Panc1 (cell line): Measurements from ENCODE around the gene SREBF2.

Source experiments
- TCF7L2 ChIP-seq: IDR thresholded peaks from 2 replicates; pipeline ENCODE4 v1.6.1; 2011; ENCODE audit warnings: mild to moderate bottlenecking, low read depth, low read length, inconsistent platforms
- TF ChIP-seq, protein P1 (sequence below): fragments of 450-650 bp; IDR thresholded peaks from 2 replicates; pipeline ENCODE4 v1.5.1; 2017; ENCODE audit warnings: mild to moderate bottlenecking

- TF ChIP-seq, protein P1, sequence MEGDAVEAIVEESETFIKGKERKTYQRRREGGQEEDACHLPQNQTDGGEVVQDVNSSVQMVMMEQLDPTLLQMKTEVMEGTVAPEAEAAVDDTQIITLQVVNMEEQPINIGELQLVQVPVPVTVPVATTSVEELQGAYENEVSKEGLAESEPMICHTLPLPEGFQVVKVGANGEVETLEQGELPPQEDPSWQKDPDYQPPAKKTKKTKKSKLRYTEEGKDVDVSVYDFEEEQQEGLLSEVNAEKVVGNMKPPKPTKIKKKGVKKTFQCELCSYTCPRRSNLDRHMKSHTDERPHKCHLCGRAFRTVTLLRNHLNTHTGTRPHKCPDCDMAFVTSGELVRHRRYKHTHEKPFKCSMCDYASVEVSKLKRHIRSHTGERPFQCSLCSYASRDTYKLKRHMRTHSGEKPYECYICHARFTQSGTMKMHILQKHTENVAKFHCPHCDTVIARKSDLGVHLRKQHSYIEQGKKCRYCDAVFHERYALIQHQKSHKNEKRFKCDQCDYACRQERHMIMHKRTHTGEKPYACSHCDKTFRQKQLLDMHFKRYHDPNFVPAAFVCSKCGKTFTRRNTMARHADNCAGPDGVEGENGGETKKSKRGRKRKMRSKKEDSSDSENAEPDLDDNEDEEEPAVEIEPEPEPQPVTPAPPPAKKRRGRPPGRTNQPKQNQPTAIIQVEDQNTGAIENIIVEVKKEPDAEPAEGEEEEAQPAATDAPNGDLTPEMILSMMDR: no peak
- no peak for TF ChIP-seq TCF7L2
Observed at GRCh38 chr22:41904450-41905410, 71.8 kb downstream of the SREBF2 start.
